HepG2 (cell line): ENCODE results near the gene DIPK1B.

Experiments
- ETV6 ChIP-seq: sonication (generic); formaldehyde crosslinking; conservative IDR thresholded peaks from 2 replicates; pipeline ENCODE4 v1.4.0; 2020; ENCODE audit warnings: missing genetic modification reagents
- FOSL1 ChIP-seq: sonication (generic); formaldehyde crosslinking; IDR thresholded peaks from 2 replicates; pipeline ENCODE4 v1.9.0; 2021; ENCODE audit warnings: missing genetic modification reagents, borderline replicate concordance
- THRA ChIP-seq: sonication (generic); formaldehyde crosslinking; IDR thresholded peaks from 2 replicates; pipeline ENCODE4 v1.4.0; 2020; ENCODE audit warnings: missing genetic modification reagents, borderline replicate concordance
- ZNF574 ChIP-seq: sonication (generic); formaldehyde crosslinking; IDR thresholded peaks from 2 replicates; pipeline ENCODE4 v1.4.0; 2020; ENCODE audit warnings: missing genetic modification reagents
- ZNF766 ChIP-seq: sonication (generic); formaldehyde crosslinking; IDR thresholded peaks from 2 replicates; pipeline ENCODE4 v1.5.0; 2020; ENCODE audit warnings: missing genetic modification reagents, borderline replicate concordance

GRCh38 chr9:136670576-136671253 is 41.7 kb upstream of the DIPK1B start:
- TF ChIP-seq ZNF766 (CRISPR knock-in tag): no peak
- no peak for TF ChIP-seq FOSL1 (CRISPR knock-in tag)
- TF ChIP-seq ZNF574 (CRISPR knock-in tag): no peak
- no peak for TF ChIP-seq THRA
- TF ChIP-seq ETV6 (CRISPR knock-in tag): no peak
